H9 (cell line): ENCODE measurements around the gene DTX2. TPM values are rescaled to one million over a fixed set of nuclear protein-coding genes. Genes with fewer than 3 reads are reported as not detected.

Source experiments
- DNase-seq: peaks from one replicate; pipeline ENCODE4 v3.0.0-alpha.2; 2017
- H2AFZ ChIP-seq: one replicate; pipeline ENCODE4 v1.6.1; 2013; ENCODE audit warnings: mild to moderate bottlenecking, low read length, control low read depth, moderate library complexity
- H2AK5ac ChIP-seq: 2 replicates; pipeline ENCODE4 v1.6.1; 2013; ENCODE audit warnings: low read length, control low read depth, mixed read lengths; ENCODE audit not compliant: insufficient read length
- H2BK120ac ChIP-seq: one replicate; pipeline ENCODE4 v1.6.1; 2013; ENCODE audit warnings: low read depth, mild to moderate bottlenecking, low read length, control low read depth, inconsistent platforms; ENCODE audit not compliant: poor library complexity, severe bottlenecking
- H2BK12ac ChIP-seq: 2 replicates; pipeline ENCODE4 v1.6.1; 2013; ENCODE audit warnings: low read length, control low read depth, mixed read lengths, low read depth; ENCODE audit not compliant: insufficient read length
- H2BK15ac ChIP-seq: 2 replicates; pipeline ENCODE4 v1.6.1; 2013; ENCODE audit warnings: low read depth, low read length, control low read depth
- H2BK20ac ChIP-seq: one replicate; pipeline ENCODE4 v1.6.1; 2013; ENCODE audit warnings: low read depth, mild to moderate bottlenecking, low read length, control low read depth, inconsistent platforms; ENCODE audit not compliant: poor library complexity, severe bottlenecking
- H2BK5ac ChIP-seq: 2 replicates; pipeline ENCODE4 v1.6.1; 2013; ENCODE audit warnings: low read length, control low read depth, mixed read lengths; ENCODE audit not compliant: insufficient read length
- H3K14ac ChIP-seq: 2 replicates; pipeline ENCODE4 v1.6.1; 2013; ENCODE audit warnings: low read length, control low read depth; ENCODE audit not compliant: insufficient read depth
- H3K18ac ChIP-seq: 2 replicates; pipeline ENCODE4 v1.6.1; 2013; ENCODE audit warnings: low read depth, mild to moderate bottlenecking, mixed read lengths, low read length, control low read depth; ENCODE audit not compliant: insufficient read length
- H3K23ac ChIP-seq: 2 replicates; pipeline ENCODE4 v1.6.1; 2013; ENCODE audit warnings: low read length, control low read depth, mixed read lengths, low read depth; ENCODE audit not compliant: insufficient read length
- H3K23me2 ChIP-seq: 2 replicates; pipeline ENCODE4 v1.6.1; 2013; ENCODE audit warnings: low read depth, mild to moderate bottlenecking, mixed read lengths, low read length, control low read depth; ENCODE audit not compliant: insufficient read length, poor library complexity, severe bottlenecking
- H3K27ac ChIP-seq: 2 replicates; pipeline ENCODE4 v1.5.1; 2013; ENCODE audit warnings: low read length, control low read depth, mixed read lengths, low read depth; ENCODE audit not compliant: insufficient read length
- H3K27me3 ChIP-seq: 2 replicates; pipeline ENCODE4 v1.6.1; 2013; ENCODE audit warnings: low read length, control low read depth, inconsistent platforms; ENCODE audit not compliant: insufficient read depth
- H3K4ac ChIP-seq: 2 replicates; pipeline ENCODE4 v1.6.1; 2013; ENCODE audit warnings: low read depth, mild to moderate bottlenecking, control low read depth, inconsistent platforms, low read length, moderate library complexity
- H3K4me1 ChIP-seq: 2 replicates; pipeline ENCODE4 v1.6.1; 2013; ENCODE audit warnings: low read length, control low read depth, inconsistent platforms; ENCODE audit not compliant: insufficient read depth
- H3K4me2 ChIP-seq: 2 replicates; pipeline ENCODE4 v1.6.1; 2013; ENCODE audit warnings: low read length, control low read depth, mixed read lengths; ENCODE audit not compliant: insufficient read length, insufficient read depth
- H3K56ac ChIP-seq: 2 replicates; pipeline ENCODE4 v1.6.1; 2013; ENCODE audit warnings: low read depth, mild to moderate bottlenecking, mixed read lengths, low read length, control low read depth; ENCODE audit not compliant: insufficient read length
- H3K79me1 ChIP-seq: 2 replicates; pipeline ENCODE4 v1.6.1; 2013; ENCODE audit warnings: low read depth, mild to moderate bottlenecking, moderate library complexity, low read length, control low read depth, inconsistent platforms; ENCODE audit not compliant: insufficient read depth, poor library complexity, severe bottlenecking
- H3K79me2 ChIP-seq: 2 replicates; pipeline ENCODE4 v1.6.1; 2013; ENCODE audit warnings: low read length, control low read depth, inconsistent platforms; ENCODE audit not compliant: insufficient read depth
- H3K9ac ChIP-seq: 2 replicates; pipeline ENCODE4 v1.6.1; 2013; ENCODE audit warnings: low read length, control low read depth, mixed read lengths; ENCODE audit not compliant: insufficient read length; ENCODE audit errors: extremely low read depth
- H3K9me3 ChIP-seq: one replicate; pipeline ENCODE4 v1.6.1; 2013; ENCODE audit warnings: low read depth, low read length, inconsistent platforms; ENCODE audit not compliant: control insufficient read depth
- H3T11ph ChIP-seq: one replicate; pipeline ENCODE4 v1.6.1; 2013; ENCODE audit warnings: mild to moderate bottlenecking, low read length, control low read depth, inconsistent platforms
- H4K20me1 ChIP-seq: one replicate; pipeline ENCODE4 v1.6.1; 2013; ENCODE audit not compliant: control insufficient read depth, insufficient read length, insufficient read depth
- H4K5ac ChIP-seq: 2 replicates; pipeline ENCODE4 v1.6.1; 2013; ENCODE audit warnings: low read depth, mild to moderate bottlenecking, mixed read lengths, low read length, control low read depth; ENCODE audit not compliant: insufficient read length
- H4K8ac ChIP-seq: replicated peaks from 2 replicates; pipeline ENCODE4 v1.6.1; 2013; ENCODE audit warnings: low read length, control low read depth, mixed read lengths, low read depth; ENCODE audit not compliant: insufficient read length
- H4K91ac ChIP-seq: 2 replicates; pipeline ENCODE4 v1.6.1; 2013; ENCODE audit warnings: low read depth, mild to moderate bottlenecking, moderate library complexity, mixed read lengths, low read length, control low read depth; ENCODE audit not compliant: insufficient read length
- H3K27ac Mint-ChIP-seq, 3 experiments: 2 replicates in 2 of 3; 3 replicates in 1 of 3; pipeline ENCODE4 v1.8.0; 2020 to 2021; ENCODE audit warnings: mixed read lengths in 3 of 3, mild to moderate bottlenecking in 1 of 3, moderate library complexity in 1 of 3
- H3K27me3 Mint-ChIP-seq: 2 replicates; pipeline ENCODE4 v1.8.0; 2021; ENCODE audit warnings: low read depth, mild to moderate bottlenecking, moderate library complexity, mixed read lengths
- H3K36me3 Mint-ChIP-seq, 3 experiments: 2 replicates in 2 of 3; 3 replicates in 1 of 3; pipeline ENCODE4 v1.8.0; 2020 to 2021; ENCODE audit warnings: low read depth in 3 of 3, mixed read lengths in 3 of 3; ENCODE audit not compliant: insufficient read depth in 1 of 3
- H3K4me1 Mint-ChIP-seq, 2 experiments: 2 replicates each; pipeline ENCODE4 v1.8.0; 2020; ENCODE audit warnings: mixed read lengths in 2 of 2
- H3K4me3 Mint-ChIP-seq, 2 experiments: 2 replicates in 1 of 2; 3 replicates in 1 of 2; pipeline ENCODE4 v1.8.0; 2020 to 2021; ENCODE audit warnings: mild to moderate bottlenecking in 2 of 2, mixed read lengths in 2 of 2, moderate library complexity in 1 of 2
- H3K9me3 Mint-ChIP-seq, 2 experiments: 2 replicates in 1 of 2; 3 replicates in 1 of 2; pipeline ENCODE4 v1.8.0; 2020; ENCODE audit warnings: mild to moderate bottlenecking in 2 of 2, mixed read lengths in 2 of 2, moderate library complexity in 1 of 2
- CTCF ChIP-seq: fragments of 200-600 bp; sonication (generic); conservative IDR thresholded peaks from 3 replicates; pipeline ENCODE4 v1.8.0; 2021; ENCODE audit warnings: antibody characterized with exemption, mild to moderate bottlenecking
- WGBS: extraction: QIAGEN DNeasy Blood & Tissue Kit; methylation state at CpG from one replicate; pipeline ENCODE4 v1.1.7; 2013; ENCODE audit warnings: missing lambda C conversion rate, low lambda C conversion rate, mixed read lengths; ENCODE audit not compliant: insufficient read length; ENCODE audit errors: extremely low coverage; 5-methylcytosine and 5-hydroxymethylcytosine counted together
- total RNA-seq: library from RNA; stranded (reverse); gene quantifications from 2 replicates; pipeline ENCODE4 v1.2.1, GENCODE V29; 2021

Gene DTX2
- total RNA-seq, 1 experiment from 2014 or later: 48.8 TPM

- Histone ChIP-seq H3K14ac (no peak overlapping the region; the same call in 1 of the 2 replicates), H2BK5ac (no peak overlapping the region), H4K8ac (no peak overlapping the region), H2BK12ac (no peak overlapping the region), H2AK5ac (no peak overlapping the region), H3K23ac (no peak overlapping the region), H3K79me1 (no peaks in the 10 kb centered on the region), H4K91ac (no peak overlapping the region), H3K27me3 (no peaks in the 10 kb centered on the region), H3K79me2 (no peaks in the 10 kb centered on the region), H3K18ac (peak overlapping the region; percentile 49), H3K27ac (no peak overlapping the region), H2BK120ac (peak overlapping the region; percentile 80), H2AFZ (no peak overlapping the region), H3K23me2 (no peaks in the 10 kb centered on the region), H3K9me3 (no peaks in the 10 kb centered on the region), H3T11ph (no peak overlapping the region), H3K4me2 (no peak overlapping the region), H3K4ac (no peak overlapping the region), H4K20me1 (no peaks in the 10 kb centered on the region), H4K5ac (no peak overlapping the region), H2BK20ac (no peak overlapping the region), H3K4me1 (peaks cover 5% of the 10 kb centered on the region; the same call in 1 of the 2 replicates), H2BK15ac (no peak overlapping the region), H3K56ac (no peak overlapping the region), H3K9ac (no peak overlapping the region)
- Mint-ChIP-seq H3K4me1 (peaks cover 20 to 27% of the 10 kb centered on the region in 2 experiments), H3K27ac (peak overlapping the region; percentile 36 to 85 (median 67); a peak in 5 of 7 replicates), H3K27me3 (peaks cover 3% of the 10 kb centered on the region), H3K36me3 (no peaks in the 10 kb centered on the region), H3K9me3 (no peaks in the 10 kb centered on the region), H3K4me3 (peak overlapping the region in 1 of 2 experiments; percentile 9; a peak in 1 of 5 replicates)
- DNase-seq: peak; percentile 61
- no peak for TF ChIP-seq CTCF
- no CpG with 5 or more reads among the region's 15 CpGs for WGBS
Measured at GRCh38 chr7:76423666-76424412, 37.7 kb upstream of the DTX2 start.
